Effector CD4-positive, alpha-beta T cell (primary cell): ENCODE results near the gene INS.

Source experiments
- DNase-seq: peaks from one replicate; pipeline ENCODE4 v3.0.0-alpha.2; 2020

The INS gene

DNA sequence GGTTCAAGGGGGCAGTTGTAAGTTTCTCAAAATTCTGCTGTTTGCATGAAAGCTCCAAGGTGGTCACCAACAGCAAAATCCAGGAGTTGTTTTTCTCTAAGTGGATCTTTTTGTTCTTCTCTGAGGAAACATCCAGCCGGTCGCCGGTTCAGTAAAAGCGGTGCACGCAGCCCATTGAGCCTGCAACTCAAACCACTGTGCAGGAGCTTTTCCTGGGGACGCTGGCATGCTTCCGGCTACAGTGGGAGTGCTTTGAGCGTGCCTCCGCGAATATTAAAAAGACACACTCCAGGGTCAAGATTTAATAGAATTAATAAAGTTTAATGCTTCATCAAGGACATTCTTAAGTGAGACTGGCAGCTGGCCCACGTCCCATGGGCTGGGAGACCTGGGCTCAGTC lies 47.2 kb downstream of the INS start:
- DNase-seq: no peak

- no peak for DNase-seq
These were observed 50.5 kb downstream of the INS start for GRCh38 chr11:2110521-2110920.
